Stimulated activated CD4-positive, alpha-beta T cell treated with anti-CD3 and anti-CD28 coated beads, Interleukin-4, amount 100 ng/mL, for 1 hour (primary cell): ENCODE measurements around the gene HLX.

ENCODE experiments used
- DNase-seq: peaks from one replicate; pipeline ENCODE4 v3.0.0-alpha.2; 2020

HLX gene

GRCh38 chr1:220882061-220882891 lies 3.0 kb downstream of the HLX start:
- no peak for DNase-seq

DNA sequence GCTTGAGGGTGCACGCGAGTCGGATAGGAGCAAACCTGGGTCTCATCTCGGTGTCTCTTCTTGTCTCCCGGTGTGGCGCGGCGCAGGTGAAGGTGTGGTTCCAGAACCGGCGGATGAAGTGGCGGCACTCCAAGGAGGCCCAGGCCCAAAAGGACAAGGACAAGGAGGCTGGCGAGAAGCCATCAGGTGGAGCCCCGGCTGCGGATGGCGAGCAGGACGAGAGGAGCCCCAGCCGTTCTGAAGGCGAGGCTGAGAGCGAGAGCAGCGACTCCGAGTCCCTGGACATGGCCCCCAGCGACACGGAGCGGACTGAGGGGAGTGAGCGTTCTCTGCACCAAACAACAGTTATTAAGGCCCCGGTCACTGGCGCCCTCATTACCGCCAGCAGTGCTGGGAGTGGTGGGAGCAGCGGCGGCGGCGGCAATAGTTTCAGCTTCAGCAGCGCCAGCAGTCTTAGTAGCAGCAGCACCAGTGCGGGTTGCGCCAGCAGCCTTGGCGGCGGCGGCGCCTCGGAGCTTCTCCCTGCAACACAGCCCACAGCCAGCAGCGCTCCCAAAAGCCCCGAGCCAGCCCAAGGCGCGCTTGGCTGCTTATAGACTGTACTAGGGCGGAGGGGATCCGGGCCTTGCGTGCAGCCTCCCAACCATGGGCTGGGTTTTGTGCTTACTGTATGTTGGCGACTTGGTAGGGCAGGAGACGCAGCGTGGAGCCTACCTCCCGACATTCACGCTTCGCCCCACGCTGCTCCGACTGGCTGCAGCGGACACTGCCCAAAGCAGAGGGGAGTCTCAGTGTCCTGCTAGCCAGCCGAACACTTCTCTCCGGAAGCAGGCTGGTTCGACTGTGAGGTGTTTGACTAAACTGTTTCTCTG lies 5.1 kb downstream of the HLX start:
- DNase-seq: no peak

- DNase-seq: no peak
Observed at GRCh38 chr1:220884981-220885918, 6.0 kb downstream of the HLX start.

DNA sequence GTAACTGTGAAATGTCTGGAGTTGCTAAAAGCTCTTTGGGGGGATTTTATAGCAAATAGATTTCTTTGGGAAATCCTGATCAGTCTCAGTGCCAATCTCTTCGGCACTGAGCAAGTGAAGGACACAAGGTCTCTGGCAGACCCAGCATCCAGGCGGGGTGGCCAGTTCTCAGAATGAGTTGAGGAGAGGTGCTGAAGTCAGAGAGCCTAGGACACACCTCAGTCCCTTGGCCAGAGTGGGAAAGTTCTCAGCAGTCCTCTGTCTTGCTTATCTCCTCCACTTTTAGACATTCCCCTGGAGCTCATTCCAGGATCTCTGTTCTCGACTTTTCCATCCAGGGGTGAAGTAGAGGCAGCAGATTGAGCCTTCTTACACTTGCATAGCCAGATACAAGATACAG lies 6.7 kb downstream of the HLX start:
- DNase-seq: no peak

- DNase-seq: no peak
Observed at GRCh38 chr1:220886470-220887201, 7.4 kb downstream of the HLX start.

DNA sequence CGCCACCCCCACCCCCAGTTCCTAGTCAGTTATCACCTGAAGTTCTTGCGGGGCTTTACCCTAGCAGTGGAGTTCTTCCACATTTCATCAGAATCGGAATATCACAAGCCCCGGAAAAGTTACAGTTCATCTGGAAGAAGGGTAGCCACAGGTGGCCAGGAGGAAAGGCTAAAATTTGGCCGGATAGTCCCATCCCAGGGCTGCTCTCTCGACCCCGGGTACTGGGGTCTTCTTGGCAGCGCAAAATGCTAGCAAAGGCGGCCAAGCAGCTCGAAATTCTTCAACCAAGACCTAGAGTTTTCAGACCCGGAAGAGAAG lies 7.9 kb downstream of the HLX start:
- no peak for DNase-seq

- DNase-seq: no peak
Observed at GRCh38 chr1:220887520-220888416, 8.5 kb downstream of the HLX start.

- DNase-seq: no peak
Observed at GRCh38 chr1:220888417-220888986, 9.3 kb downstream of the HLX start.

GRCh38 chr1:220889333-220889732 lies 10.1 kb downstream of the HLX start:
- no peak for DNase-seq

DNA sequence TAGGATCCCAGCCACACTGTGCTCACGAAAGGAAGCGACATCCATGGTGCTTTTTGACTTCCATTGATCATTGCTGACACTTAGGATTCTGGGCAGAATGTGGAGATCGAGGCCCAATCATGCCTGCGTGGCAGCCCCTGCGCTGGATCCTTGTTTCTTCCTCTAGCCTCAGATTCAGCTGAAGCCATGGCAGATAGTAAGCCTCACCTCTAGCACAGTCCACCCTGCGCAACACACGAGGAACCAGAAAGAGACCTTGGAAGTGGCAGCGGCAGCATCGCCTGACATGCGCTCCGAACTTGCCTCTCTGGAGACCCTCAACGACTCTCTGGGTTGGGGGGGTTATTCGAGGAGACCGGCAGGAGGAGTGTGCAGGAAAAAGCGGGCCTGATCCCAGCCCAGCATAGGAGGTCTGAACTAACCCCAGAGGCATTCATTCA lies 10.6 kb downstream of the HLX start:
- DNase-seq: no peak

DNA sequence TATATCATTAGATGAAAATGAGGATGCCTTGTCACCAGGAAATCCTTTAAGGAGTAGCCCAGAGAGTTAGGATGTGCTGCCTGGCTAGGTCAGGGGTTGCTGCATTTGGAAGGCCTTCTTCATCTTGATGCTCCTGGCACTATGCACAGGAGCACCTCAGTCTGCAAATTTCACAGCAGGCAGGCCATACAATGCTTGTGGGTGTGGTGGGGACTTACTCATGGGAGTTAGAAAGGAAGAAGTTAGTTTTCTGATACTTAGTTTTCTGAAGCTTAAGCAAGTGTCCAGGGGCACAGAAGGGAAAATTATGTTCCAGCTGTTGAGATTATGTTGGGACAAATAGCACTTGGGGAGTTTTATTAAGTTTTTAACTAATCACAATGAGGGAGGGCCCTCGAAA lies 11.4 kb downstream of the HLX start:
- no peak for DNase-seq

DNA sequence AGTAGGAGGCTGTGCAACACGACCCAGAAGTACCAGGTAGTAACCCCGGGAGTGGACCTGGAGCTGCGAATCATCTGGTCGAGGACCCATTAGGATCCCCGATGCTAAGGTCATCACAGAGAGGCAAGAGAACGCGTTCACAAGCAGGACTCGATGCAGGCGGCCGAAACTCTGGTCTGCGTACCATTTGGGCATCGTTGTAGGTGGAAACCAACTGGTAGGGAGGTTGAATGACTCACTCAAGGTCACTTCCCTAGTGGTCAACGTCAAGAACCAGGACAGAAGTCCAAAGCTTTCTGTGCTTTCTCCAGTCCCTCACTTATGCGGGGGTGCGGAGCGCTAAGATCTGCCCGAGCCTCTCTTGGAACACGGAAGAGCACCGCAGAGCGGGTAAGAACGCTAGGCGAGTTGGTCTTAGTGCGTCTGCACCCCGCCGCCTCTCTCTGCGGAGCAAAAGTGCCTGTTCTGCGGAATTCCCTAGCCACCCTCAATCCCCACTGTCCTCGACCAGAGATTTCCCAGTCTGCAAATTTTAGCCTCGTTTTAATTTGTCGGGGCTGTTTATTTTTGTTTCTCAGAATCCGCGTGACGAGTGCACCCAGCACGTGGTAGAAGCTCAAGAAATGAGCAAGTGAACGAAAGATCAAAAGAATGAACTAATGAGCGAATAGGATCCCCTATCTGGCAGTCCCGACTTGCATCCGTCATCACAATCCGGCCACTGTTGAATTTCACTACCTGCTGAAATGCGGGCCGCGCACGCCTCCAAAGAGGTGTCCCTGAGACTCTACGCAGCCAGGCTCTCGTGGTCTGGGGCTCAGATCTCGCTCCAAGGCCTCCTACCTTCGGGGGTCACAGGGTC lies 12.2 kb downstream of the HLX start:
- no peak for DNase-seq

DNA sequence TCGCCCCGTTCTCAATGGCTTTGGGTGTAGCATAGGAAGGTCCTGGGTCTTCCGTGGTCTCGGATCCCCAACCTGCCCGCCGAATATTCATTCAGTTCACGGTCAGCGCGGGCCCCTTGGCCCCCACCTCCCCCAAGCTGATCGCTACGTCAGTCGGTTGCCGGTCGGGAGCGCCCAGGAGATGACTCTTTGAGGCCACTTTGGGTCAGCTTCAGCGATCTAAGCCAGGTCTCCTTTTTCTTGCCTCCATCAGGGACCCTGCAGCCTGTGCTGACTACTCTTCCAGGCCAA lies 12.8 kb downstream of the HLX start:
- DNase-seq: no peak

DNA sequence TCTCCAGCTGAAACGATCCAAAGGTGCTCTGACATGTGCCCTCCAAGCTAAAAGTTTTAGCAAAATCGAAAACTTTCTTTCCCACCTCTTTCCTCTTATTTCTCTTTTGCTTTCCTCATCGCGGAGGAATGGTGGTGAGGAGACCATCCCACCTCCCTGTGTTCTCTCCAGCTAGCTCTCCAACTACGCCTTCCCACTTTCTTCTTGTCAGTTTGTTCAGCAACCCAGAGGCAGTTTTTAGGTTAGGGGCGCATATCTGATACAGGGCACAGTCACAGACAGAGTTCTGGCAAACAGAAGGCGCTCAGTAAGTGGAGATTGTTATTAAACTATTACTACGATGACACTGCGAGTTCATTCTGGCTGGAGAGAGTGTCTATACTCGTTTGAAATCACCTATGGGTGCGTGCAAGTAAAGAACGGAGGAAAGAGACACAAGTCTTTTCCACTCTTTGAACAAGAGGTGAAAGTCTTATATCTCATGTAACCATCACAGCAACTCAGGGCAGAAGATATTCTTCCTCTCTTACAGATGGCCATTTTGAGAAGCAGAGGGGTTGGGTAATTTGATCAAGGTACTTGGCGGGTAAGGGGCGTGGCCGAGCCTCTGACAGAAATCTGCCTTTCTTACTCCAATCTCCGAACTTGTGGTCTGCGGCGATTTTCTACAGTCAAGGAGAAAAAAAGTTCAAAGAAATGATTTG lies 13.9 kb downstream of the HLX start:
- DNase-seq: no peak

DNA sequence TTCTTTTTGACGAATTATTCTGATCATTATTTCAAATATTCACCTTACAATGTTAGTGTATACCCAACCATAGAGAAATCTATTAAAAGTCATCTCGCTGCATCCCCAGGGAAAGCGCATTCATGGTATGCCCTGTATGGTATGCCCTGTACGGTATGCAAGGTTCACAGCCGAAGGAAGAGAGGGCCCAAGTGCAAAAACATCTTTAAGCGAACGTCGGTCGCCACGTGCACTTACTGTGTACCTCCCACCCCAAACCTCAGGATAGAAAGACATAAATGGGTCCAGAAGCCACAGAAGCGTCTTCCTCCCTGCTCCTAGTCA lies 14.4 kb downstream of the HLX start:
- no peak for DNase-seq

- no peak for DNase-seq
Observed at GRCh38 chr1:220894025-220894923, 15.0 kb downstream of the HLX start.

- DNase-seq: no peak
Observed at GRCh38 chr1:220894924-220895256, 15.6 kb downstream of the HLX start.

- DNase-seq: no peak
Observed at GRCh38 chr1:220895412-220895946, 16.2 kb downstream of the HLX start.
